IPS-NIHi7 (cell line): Measurements from ENCODE around the gene CYP3A5.
A peak's percentile ranks its signal among the peaks of the same experiment; 100 is the strongest.
"Not testable (repeated sequence)": the region's sequence is repeated elsewhere in the genome, so short reads cannot be mapped to it uniquely, and the experiment has no call there.

Source experiments
- DNase-seq: peaks from one replicate; pipeline ENCODE4 v3.0.0; 2012; ENCODE audit warnings: mixed read lengths; ENCODE audit errors: extremely low spot score

The CYP3A5 gene

DNA sequence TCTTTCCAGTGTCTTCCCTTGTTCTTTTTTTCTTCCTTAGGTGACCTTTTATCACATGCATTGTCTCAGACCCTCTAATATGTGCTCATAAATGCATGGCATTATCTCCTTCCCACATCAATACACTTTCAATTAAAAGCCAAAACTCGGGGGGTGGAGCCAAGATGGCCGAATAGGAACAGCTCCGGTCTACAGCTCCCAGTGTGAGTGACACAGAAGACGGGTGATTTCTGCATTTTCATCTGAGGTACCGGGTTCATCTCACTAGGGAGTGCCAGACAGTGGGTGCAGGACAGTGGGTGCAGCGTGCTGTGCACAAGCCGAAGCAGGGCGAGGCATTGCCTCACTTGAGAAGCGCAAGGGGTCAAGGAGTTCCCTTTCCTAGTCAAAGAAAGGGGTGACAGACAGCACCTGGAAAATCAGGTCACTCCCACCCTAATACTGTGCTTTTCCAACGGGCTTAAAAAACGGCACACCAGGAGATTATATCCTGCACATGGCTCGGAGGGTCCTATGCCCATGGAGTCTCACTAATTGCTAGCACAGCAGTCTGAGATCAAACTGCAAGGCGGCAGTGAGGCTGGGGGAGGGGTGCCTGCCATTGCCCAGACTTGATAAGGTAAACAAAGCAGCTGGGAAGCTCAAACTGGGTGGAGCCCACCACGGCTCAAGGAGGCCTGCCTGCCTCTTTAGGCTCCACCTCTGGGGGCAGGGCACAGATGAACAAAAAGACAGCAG is 6.2 kb upstream of the CYP3A5 start:
- not testable (repeated sequence) for DNase-seq

DNA sequence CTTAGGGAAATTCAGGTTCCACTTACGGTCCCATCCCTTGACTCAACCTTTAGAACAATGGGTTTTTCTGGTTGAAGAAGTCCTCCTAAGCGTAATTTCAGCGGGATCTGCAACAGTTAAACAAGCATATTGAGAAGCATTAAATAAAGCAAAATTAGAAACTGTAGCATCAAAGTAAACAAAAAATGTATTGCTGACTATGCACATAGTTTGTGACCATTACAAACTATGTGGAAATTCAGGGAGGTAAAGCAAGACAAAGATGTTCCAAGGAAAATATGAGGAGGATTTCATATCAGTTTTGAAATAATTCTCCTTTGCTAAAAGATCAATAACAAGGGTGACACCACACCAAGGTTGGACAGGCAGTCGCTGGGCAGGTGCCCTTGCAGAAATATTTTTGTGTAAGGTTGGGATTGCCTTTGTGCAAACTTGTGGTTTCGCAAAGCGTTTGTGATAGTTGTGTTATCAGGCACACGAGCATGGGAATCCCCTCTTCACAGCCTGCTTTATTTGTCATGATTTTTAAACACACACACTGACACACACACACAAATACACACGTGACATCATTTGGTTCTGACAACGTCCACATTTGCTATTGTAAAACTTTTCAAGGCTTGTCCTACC is 5.4 kb upstream of the CYP3A5 start:
- no peak for DNase-seq

DNA sequence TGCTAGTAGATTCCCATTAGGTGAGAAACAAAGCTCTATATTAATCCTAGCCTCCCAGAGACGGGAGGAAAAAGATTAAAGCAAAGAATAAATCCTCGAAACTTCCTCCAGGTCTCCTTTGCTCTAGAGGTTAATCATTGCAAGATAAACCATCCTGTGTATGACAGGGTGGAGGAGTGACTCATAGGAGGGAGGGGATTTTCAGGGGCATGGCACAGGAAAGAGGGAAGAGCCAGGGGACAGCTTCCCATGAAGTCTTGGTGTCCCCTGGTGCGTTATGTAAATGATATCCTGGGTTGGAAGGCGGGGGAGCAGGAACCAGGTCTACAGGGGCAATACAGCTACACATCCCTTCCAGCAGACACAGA is 780 bp downstream of the CYP3A5 start:
- peak; percentile 57 for DNase-seq

GRCh38 chr7:99677648-99678045 is 2.1 kb downstream of the CYP3A5 start:
- DNase-seq: no peak

DNA sequence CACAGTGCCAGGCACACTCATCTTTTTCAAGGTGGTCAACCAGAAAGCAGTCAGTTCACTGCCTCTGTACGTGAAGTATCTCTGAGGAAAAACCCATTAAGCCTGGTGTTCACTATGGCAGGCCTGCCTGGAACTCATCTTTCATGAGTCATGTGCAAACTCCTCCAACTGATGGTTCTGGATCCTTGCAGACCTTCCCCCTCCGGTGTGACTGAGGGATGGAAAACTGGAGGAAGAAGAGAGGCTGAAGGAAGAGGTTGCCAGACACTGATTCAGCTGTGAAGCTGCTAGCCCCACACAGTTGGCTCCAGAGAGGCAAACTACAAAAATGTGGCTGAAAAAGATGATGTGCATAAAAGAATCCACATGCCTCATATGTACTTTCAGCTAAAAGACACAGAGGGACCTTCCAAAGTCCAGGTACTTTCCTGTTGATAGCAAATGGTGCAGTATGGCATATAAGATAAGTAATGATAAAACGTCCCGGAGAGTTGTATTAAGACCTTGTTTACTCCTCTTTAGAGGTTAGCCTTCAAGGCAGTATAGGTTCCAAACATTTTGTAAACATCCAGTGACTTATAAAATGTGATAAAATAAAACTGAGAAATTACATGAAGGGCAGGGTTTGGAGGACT is 2.7 kb downstream of the CYP3A5 start:
- DNase-seq: no peak

- DNase-seq: no peak
Measured at GRCh38 chr7:99674995-99675742, 4.6 kb downstream of the CYP3A5 start.

DNA sequence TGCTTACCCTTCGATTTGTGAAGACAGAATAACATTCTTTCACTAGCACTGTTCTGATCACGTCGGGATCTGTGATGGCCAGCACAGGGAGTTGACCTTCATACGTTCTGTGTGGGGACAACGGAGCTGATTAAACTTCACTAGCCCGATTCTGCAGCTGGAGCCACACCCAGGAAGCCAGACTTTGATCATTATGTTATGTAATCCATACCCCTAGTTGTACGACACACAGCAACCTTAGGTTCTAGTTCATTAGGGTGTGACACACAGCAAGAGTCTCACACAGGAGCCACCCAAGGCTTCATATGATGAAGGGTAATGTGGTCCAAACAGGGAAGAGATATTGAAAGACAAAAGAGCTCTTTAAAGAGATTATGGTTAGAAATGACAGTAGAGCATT is 7.2 kb downstream of the CYP3A5 start:
- no peak for DNase-seq

DNA sequence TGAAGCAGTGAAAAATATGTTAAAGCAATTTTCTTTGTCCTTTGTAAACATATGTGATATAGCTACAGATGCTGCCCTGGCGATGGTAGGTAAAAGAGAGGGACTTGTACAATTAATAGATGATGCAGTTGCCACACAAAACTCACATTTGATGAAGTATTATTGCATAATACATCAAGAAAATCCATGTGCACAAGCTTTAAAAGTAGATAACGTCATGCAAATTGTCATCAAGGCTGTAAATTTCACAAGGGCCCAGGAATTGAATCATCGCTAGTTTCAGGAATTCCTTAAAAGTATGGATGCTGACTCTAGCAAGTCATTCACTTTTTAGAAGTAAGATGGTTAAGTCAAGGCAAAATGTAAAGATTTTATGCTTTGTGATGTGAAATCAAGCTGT is 10.0 kb downstream of the CYP3A5 start:
- DNase-seq: no peak

GRCh38 chr7:99668541-99668940 is 11.3 kb downstream of the CYP3A5 start:
- no peak for DNase-seq

DNA sequence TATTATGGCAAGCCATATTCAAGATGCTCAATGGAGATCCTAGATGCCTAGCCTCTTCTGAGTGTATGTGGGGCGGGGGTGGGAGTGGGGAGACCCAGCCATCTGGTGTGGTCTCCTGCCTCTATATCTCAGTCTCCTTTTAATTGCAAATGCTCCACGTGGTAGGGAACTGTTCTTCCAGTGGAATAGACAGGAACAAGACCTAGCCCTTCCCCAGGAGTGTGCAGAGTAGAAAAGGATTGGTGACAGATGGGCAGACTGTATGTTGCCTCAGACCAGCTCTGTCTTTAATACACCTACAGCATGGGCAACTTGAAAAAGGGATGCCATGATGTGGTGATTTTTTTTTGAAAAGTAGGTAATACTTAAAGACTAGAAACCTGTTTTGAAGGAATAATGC is 12.6 kb downstream of the CYP3A5 start:
- DNase-seq: no peak

DNA sequence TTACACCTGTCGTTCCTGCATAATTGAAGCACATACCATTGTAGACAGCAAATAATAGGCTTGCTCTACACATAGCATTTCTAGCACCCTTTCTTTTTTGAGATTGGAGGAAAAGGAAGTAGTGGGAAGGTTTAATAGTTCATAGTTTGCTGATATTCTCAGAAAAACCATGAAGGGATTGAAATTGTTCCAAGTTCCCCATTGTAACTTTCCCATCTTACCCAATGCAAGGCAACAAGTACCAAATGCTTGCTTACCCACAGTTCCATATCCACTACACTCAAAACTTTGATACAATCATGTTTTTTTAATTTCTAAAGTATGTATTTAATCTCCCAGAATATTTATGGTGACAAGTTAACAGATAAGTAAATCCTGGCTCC is 13.8 kb downstream of the CYP3A5 start:
- DNase-seq: no peak

DNA sequence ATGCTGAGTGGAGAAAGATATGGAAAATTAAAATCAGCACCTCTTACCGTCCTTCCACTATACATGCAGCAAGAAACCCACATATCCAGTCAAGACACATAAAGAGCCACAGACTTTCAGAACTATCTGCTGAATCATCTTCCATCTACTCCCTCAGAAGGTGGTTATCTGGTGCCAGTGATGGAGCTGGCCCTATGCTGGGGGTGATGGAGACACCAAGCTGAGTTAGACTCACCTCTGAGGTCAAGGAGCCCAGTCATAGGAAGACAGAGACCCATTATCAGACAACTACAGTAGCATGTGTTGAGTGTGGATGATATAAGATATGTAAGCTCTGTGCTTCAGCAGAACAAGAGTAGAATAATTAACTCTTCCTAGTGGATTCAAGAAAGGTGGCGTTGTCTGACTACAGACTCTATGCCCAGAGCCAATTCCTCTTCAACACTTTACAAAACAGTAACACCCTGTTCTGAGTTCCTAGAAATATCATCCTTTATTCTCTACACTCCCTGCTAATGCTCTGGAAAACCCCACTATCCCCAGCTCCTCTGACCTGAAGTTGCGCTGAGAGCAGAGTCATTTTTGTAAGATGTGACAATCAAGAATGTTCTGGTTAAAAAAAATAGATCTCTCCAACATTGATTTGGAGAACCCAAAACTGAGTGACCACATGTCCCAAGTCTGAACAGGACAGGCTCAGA is 14.3 kb downstream of the CYP3A5 start:
- DNase-seq: no peak

GRCh38 chr7:99657879-99658278 is 21.9 kb downstream of the CYP3A5 start:
- DNase-seq: not testable (repeated sequence)

DNA sequence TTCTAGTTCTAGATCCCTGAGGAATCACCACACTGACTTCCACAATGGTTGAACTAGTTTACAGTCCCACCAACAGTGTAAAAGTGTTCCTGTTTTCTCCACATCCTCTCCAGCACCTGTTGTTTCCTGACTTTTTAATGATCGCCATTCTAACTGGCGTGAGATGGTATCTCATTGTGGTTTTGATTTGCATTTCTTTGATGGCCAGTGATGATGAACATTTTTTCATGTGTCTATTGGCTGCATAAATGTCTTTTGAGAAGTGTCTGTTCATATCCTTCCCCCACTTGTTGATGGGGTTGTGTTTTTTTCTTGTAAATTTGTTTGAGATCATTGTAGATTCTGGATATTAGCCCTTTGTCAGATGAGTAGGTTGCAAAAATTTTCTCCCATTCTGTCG is 25.2 kb downstream of the CYP3A5 start:
- DNase-seq: not testable (repeated sequence)

GRCh38 chr7:99653754-99654153 is 26.0 kb downstream of the CYP3A5 start:
- no peak for DNase-seq

GRCh38 chr7:99653269-99653668 is 26.5 kb downstream of the CYP3A5 start:
- not testable (repeated sequence) for DNase-seq

GRCh38 chr7:99652671-99653070 is 27.1 kb downstream of the CYP3A5 start:
- no peak for DNase-seq

- no peak for DNase-seq
Measured at GRCh38 chr7:99651290-99651689, 28.5 kb downstream of the CYP3A5 start.

DNA sequence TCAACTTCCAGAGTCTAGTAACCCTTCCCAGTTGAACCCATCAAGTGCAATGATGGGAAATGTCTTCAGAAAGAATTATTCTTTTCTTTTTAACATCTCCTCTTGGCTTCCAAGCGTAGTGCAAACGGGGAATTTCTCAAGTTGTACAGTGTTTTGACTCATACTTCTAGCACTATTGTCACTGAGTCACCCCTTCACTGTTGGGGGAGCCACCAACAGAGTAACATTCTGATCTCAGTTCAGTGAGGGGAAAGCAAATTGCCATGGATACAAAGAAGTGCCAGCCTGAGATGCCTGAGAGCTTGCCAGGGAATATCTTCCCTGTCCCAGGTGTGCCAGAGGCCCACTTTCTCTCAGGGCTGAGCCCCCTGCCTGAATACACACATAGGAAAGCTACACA is 31.0 kb downstream of the CYP3A5 start:
- DNase-seq: no peak

GRCh38 chr7:99645590-99645989 is 34.2 kb downstream of the CYP3A5 start:
- no peak for DNase-seq

GRCh38 chr7:99644431-99644830 is 35.4 kb downstream of the CYP3A5 start:
- no peak for DNase-seq

DNA sequence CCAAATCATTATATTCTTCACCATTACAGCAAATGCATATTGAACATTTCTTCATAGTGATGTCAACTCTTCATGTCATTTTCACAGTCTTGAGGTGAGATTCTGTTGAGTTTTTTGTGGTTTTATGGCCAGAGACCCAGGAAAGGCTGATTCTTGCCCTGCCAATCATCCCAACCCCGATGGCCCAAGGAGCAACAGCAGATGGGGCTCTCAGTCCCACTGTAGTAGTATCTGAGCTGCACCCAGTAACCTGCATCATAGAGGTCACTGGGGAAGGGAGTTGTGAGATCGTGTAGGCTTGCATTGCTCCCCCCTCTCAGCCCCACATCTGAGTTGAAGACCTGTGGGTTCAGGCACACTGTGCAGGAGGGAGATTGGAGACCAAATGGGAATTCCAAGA is 36.3 kb downstream of the CYP3A5 start:
- no peak for DNase-seq
